Retina (tissue), 1 donor: ENCODE results near the gene LGALS4.
"Not testable (repeated sequence)": the region's sequence is repeated elsewhere in the genome, so short reads cannot be mapped to it uniquely, and the experiment has no call there.

Experiments
- DNase-seq: peaks from one replicate; pipeline ENCODE4 v3.0.0-alpha.2; 2016

The LGALS4 gene

DNA sequence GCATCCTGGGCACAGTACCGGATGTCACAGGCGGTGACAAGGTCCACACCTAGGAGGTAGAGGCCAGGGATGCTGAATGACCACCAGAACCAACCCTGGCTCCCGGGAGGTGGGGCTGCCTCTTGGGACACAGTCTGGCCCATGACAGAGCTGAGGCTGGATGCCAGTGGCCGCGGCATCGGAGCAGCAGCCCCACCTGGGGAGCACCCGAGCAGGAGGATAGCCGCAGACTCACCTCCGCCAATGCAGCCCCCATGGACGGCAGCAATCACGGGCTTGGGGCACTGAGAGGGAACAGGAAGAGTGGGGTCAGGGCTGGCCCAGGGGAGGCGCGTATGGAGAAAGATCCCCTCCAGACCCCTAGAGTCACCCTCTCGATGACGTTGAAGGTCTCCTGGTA is 4.3 kb upstream of the LGALS4 start:
- DNase-seq, result no peak

DNA sequence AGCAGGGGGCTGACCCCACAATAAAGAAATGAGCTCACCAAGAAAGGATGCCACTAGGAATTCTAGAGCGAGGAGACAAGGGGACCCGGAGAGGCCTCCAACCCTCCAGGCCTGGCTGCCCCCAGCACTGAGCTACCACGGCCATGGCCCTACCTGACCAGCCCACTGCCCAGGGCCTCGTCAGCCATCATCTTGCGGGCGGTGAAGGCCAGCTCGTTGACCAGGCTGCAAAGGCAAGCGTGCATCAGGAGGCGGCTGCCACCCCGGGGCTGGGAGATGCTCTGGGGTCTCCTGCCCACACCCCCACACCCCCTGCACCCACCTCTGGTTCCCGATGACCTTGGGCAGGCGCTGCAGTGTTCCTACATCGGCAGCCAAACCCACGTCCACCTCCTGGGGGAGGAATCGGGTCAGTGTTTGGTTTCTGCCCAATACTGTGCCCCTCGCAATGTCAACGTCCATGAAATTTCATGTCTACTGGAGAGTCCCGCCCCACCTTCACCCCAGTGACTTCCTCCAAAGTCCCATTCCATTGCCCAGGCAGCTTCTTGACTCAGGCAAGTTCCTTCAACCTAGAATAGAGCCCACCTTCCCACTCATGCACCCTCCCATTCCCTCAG is 3.5 kb upstream of the LGALS4 start:
- no peak for DNase-seq

DNA sequence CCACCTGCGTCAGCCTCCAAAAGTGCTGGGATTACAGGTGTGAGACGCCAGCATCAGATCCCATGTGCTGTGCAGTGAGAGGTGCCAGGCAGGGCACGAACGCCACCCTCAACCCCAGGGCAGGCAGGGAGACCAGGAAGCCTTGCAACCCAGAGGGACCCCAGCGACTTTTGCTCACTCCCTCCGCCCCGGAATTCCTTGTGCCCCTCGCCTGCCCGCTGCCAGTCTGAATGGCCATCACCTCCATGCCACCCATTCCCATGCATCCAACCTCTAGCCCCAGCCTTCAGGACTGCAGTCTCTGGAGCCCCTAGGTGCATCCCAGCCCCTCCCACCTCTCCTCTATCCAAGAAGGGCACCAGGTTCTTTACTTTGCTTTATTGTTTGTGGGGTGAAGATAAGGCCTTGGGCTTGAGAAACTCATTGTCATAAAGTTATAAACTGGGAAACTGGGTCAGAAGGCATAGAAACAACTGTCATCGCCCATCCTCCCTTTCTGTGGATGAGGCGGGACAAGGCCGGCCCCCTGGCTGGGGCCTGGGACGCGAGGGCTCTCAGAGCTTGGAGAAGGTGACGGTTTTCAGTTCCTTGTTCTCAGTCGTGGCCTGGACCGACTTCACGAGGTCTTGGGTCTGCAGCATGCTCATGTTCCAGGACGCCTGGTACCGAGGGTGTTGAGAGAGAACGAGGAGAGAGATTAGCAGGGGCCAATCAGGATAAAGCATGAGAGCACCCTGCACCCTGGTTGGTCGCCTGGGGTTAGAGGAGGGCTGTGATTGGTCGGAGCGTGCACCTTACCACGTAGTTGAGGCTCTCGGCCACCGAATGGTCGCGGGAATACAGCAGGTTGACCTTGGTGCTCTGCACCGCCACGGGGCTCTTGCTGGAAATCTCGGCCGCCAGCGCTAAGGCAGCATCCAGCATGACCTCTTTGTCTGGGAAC is 2.6 kb upstream of the LGALS4 start:
- no peak for DNase-seq

DNA sequence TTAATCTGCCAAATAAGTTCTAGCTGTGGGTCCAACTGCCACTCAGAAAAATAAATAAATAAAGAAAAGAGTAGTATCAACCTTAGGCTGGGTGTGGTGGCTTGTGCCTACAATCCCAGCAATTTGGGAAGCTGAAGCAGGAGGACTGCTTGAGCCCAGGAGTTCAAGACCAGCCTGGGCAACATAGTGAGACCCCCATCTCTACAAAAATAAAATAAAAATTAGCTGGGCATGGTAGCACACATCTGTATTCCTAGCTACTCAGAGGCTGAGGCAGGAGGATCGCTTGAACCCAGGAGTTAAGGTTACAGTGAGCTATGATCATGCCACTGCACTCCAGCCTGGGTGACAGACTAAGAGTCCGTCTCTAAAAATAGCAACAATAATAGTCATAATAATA is 1.2 kb upstream of the LGALS4 start:
- not testable (repeated sequence) for DNase-seq

DNA sequence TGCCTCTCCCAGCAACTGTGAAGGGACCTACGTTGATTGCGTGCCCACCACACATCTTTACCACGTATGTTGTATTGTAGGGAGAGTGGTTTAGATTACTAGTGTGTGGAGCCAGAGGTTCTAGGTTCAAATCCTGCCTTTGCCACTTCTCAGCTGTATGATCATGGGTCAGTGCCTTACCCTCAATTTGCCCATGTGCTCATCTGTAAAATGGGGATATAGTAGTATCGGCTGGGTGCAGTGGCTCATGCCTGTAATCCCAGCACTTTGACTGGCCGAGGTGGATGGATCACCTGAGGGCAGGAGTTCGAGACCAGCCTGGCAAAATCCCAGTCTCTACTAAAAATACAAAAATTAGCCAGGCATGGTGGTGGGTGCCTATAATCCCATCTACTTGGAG is 578 bp upstream of the LGALS4 start:
- no peak for DNase-seq

DNA sequence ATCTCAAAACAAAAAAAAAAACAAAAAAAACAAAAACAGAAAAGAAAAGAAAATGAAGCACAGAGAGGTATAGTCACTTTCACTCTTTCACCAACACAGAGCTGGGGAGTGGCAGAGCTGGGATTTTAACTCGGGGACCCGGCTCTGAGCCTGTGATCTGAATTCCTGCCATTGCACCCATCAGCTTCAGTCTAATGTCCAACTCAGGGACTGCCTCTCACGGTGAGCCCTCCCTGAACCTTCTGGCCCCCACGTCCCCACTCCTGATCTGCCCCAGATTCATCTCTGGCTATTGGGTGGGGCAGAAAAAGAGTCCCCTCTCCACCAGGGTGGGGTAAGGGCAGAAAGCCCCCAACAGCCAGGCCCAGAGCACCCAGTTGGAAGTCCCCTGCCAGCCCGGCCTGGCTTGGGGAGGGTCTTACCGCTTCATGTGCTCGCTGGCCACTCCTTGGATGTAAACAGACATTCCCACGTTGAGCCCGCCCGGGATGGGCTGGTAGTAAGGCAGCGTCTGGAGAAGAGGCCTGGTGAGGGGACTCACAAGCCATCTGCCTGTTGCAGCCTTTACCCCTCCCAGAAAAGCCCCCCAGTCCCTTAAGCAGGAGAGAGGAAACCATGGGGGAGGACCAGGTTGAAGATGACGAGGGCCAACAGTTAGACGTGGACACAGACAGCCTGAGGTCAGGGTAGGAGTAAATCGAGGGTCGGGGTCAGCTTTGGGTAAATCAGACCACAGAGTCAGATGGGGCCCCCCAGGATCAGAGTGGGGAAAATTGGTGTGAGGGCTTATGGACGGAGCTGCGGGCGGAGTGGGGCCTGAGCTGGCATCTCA is 520 bp downstream of the LGALS4 start:
- no peak for DNase-seq

DNA sequence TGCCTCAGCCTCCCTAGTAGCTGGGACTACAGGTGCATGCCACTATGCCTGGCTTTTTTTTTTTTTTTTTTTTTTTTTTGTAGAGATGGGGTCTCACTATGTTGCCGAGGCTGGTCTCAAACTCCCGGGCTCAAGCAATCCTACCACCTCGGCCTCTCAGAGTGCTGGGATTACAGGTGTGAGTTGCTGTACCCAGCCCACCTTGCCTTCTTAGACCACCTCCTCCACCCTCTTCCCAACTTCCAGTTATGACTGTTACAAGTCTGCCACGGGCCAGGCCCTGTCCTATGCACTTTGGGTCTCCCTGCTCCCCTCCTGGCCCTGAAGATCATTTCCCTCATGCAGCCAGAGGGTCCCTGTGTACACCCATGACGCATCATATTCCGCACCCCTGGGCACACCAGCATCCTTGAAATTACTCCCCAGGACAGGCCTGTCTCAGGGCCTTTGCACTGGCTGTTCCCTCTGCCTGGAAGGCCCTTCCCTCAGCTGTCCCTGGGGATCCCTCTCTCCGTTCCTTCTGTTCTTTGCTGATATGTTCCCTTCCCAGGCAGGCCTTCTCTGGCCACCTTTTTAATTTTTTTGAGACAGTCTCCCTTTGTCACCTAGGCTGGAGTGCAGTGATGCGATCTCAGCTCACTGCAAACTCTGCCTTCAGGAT is 3.0 kb downstream of the LGALS4 start:
- DNase-seq, result no peak

DNA sequence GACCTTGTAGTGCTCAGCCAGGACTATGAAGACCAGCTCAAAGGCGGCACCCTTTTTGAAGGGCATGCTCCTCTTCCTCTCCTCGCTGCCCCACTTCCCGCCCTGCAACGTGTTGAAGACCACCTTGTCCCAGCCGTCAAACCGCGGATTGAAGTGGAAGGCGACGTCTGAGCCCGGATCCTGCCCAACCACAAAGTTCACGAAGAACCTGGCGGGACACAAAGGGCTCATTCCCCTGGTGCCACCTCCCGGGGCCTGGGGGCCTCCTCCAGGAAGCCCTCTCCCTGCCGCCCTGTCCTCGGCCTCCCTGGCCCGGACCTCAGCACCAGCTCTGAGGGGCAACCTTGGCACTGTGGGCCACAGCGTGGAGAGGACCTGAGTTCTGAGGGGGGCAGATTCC is 4.0 kb downstream of the LGALS4 start:
- no peak for DNase-seq

DNA sequence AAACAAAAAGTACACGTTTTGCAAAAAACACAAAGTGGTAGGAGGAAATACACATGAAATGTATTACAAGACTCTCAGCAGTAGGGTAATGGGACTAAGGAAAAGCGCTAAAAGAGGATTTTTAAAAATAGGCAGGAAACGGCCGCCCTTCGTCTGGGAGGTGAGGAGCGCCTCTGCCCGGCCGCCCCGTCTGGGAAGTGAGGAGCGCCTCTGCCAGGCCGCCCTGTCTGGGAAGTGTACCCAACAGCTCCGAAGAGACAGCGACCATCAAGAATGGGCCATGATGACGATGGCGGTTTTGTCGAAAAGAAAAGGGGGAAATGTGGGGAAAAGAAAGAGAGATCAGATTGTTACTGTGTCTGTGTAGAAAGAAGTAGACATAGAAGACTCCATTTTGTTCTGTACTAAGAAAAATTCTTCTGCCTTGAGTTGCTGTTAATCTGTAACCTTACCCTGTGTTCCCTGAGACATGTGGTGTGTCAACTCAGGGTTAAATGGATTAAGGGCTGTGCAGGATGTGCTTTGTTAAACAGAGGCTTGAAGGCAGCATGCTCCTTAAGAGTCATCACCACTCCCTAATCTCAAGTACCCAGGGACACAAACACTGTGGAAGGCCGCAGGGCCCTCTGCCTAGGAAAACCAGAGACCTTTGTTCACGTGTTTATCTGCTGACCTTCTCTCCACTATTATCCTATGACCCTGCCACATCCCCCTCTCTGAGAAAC is 5.2 kb downstream of the LGALS4 start:
- DNase-seq, result not testable (repeated sequence)

DNA sequence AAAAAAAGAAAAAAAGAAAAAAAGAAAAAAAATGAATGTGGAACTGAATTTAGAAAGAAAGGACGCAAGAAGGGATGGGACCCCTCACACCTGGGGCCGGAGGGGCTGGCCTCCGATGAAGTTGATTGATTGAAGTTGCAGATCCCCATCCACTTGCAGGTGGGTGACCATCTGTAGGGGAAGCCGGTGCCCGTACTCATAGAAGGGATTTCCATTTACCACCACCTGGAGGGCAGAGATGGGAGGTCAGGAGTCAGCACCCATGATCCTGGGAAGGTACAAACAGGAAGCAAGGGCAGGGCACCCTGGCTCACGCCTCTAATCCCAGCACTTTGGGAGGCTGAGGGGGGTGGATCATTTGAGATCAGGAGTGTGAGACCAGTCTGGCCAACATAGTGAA is 6.4 kb downstream of the LGALS4 start:
- DNase-seq, result no peak

DNA sequence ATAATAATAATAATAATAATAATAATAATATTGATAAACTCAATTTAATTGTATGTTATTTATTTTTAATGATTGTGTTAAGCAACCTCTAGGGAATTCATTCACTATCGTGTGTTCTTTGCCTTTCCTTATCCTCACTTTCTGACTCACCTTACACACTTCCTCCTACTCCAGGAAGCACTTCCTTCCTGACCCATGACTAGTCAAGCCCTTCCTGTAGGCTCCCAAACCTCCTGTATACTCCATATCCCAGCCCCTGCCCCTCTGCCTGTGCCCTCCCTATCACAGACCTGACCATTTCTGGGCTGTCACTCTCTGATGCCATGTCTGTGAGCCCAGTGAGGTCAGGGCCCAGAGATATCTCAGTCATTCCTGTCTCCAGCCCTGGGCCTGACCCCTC is 7.6 kb downstream of the LGALS4 start:
- DNase-seq, result no peak

DNA sequence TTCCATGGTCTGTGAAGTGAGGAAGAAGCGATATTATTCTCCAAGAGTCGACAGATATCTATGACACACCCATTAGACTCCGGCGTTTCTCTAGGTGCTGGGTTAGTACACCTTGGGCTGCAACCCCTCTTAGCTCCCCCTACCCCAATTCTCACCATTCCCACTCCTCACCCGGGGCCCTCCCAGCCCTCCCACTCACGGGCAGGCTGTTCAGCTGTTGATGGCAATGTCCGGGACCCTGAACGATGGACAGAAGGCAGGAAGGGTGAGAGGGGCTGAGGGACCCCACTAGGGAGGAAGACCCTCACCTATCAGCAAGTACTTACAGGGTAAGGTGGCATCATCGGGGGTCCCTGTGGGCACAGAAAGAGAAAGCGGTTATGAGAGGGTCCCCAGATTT is 9.2 kb downstream of the LGALS4 start:
- no peak for DNase-seq

DNA sequence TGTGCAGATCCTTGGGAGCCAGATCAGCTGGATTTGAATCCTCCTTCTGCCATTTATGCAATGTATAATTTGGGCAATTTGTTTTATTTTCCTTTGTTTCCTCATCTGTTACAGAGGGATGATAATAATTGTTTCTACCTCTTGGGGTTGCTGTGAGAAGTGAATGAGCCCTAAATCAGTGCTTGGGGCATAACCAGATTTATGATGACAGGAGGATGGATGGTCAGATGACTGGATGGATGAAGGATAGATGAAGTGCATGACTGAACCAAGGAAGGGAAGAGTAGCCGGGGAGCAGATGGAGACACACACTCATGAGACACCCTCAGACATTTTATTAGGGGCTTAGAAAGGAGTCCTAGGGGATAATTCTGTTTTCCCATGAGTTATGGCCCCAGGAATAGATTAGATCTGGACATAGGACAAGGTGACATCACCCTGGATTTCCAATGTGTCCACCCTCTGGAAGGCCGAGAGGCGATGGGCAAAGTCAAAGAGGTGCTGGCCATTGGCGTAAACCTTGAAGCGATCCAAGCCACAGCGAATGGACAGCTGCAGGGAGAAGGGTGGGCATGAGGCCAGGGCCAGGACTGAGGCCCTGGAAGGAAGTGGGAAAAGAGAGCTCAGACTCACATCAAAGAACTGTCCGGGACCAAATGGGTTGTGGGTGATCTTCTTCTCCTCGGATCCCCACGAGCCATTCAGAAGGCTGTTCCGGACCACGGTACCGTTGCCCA is 11.2 kb downstream of the LGALS4 start:
- DNase-seq, result no peak

DNA sequence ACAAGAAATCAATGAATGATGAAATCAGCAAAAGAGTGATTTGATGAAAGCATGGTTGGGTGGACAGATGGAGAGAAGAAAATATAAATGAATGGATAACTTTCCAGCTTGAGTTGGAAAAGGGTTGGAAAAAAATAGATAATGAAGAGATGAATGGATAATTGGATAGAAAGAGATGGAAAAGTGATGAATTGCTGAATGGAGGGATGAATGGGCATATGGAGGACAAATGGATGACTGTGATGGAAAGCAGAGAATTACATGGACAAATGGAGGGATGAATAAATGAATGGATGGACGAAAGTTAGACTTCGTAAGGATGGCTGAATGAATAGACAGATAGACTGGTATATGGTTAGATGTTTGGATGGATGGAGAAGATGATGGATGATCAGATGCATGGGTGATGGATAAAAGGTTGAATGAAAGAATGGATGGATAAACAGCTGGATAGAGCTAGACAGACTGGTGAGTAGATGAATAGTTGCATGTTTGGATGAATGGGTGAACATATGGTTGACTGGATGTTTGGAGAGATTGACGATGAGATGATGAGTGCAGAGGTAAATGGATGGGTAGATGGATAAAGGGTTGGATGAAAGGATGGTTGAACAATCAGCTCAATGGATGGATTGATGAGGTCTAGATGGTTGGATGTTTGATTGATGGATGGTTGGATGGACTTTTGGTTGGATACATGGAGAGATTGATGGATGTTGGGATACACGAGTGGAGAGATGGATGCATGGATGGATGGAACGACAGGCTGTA is 12.0 kb downstream of the LGALS4 start:
- no peak for DNase-seq

DNA sequence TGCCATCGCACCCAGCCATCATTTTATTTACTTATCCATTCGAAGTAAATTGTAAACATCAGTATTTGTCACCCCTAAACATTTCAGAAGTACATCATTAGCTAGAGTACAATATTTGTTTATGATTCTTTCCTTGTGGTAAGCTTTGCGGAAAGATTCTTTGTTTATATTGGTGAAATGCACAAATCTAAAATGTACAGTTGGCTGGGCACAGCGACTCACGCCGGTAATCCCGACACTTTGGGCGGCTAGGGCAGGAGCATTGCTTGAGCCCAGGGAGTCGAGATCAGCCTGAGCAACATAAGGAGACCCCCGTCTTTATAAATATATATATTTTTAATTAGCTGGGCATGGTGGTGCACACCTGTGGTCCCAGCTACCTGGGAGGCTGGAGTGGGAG is 13.6 kb downstream of the LGALS4 start:
- no peak for DNase-seq

DNA sequence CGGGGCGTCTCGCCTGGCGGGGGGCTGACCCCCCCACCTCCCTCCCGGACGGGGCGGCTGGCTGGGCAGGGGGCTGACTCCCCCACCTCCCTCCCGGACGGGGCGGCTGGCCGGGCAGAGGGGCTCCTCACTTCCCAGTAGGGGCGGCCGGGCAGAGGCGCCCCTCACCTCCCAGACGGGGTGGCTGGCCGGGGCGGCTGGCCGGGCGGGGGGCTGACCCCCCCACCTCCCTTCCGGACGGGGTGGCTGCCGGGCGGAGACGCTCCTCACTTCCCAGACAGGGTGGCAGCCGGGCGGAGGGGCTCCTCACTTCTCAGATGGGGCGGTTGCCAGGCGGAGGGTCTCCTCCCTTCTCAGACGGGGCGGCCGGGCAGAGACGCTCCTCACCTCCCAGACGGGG is 15.0 kb downstream of the LGALS4 start:
- DNase-seq, result not testable (repeated sequence)

DNA sequence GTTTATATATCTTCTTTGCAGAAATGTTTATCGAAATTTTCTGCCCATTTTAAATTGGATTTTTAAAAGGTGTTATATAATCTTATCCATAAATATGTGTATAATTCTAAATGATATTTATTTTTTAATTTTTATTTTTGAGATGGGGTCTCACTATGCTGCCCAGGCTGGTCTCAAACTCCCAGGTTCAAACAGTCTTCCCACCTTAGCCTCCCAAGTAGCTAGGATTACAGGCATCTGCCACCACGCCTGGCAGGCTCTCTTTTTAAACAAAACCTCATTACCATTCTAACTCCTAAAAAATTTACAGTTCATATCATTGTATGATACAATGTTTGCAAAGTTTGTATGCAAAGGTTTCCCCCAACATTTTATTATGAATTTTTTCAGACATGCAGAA is 16.6 kb downstream of the LGALS4 start:
- DNase-seq, result no peak

DNA sequence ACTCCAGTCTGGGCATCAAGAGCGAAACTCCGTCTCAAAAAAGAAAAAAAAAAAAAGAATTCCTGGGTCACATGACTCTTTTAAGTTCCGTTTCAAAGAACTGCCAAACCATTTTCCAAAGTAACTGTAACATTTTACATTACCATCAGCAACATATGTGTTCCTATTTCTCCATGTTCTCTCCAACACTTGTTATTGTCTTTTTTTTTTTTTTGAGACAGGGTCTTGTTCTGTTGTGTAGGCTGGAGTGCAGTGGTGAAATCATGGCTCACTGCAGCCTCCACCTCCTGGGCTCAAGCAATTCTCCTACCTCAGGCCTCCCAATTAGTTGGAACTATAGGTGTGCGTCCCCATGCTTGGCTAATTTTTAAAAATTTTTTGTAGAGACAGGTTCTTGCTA is 17.2 kb downstream of the LGALS4 start:
- no peak for DNase-seq

DNA sequence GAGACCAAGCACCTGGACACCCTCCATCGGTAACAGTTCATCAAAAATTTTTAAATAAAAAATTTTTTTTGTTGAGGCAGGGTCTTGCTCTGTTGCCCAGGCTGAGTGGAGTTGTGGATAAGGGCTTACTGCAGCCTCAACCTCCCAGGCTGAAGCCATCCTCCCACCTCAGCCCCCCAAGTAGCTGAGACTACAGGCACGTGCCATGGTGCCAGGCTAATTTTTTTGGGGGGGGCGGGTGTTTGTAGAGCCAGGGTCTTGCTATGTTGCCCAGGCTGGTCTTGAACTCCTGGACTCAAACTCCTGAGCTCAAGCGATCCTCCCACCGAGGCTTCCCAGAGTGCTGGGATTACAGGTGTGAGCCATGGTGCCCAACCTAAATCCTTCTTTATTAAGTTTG is 19.1 kb downstream of the LGALS4 start:
- no peak for DNase-seq

DNA sequence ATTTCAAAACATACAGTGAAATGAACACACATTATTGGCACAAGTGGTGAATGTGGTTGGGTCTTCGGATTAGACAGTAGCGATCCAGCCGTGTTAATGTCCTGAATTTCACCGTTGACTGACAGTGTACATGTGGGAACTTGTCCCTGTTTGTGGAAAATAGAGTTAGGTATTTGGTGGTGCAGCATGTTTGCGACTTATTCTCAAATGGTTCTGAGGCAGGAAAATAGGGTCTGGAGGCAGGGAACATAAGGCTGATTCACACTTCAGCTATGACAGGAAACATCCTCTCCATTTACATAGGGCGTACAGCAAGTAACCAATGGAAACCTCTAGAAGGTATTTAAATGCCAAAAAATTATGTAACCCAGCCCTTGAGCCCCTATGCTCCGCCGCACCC is 19.6 kb downstream of the LGALS4 start:
- DNase-seq, result no peak
